ENCODE results near the gene CDC37.

CDC37 gene

DNA sequence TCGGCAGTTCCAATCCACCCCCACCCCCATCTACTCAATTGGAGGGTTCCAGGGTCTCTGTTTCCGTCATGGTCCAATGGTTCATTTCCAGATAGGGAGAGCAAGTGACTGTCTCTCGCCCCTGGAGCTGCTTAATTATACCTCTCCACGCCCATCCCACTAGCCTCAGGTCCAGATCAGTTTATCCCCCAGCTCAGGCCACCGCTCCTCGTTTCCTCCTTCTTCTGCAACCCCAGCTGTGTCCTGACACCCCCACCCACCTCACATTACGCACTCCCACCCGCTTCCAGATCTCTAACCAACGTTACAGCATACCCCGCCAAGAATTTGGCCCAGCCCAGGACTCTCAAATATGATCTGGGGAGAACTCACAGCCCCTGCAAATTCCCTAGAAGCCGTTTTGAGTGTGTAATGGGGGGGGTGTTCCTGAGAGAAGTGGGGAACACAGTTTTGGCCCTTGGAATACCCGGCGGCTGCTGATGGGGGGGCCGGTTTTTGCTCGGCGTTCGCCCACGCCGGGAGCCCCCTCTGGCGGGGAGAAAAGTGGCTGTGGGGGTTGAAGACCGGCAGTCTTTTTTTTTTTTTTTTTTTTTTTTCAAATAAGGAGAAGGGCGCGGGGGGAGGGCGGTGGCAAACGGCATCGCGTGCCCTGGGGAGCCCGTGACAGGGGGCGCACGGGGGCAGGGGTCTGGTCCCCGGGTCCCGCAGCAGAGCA lies 15.3 kb upstream of the CDC37 start:
- Histone ChIP-seq H3K9me3 (peaks cover 0 to 5% (median 5%) of the 10 kb centered on the region in 3 donors), H3K4me1 (peaks cover 0 to 45% (median 39%) of the 10 kb centered on the region in 4 donors), H3K27me3 (peaks cover 0 to 83% of the 10 kb centered on the region in 2 donors), H3K27ac (no peak overlapping the region), H3K36me3 (no peaks in the 10 kb centered on the region), H3K4me3 (no peak overlapping the region)
- no peak for DNase-seq
- TF ChIP-seq, protein P1, sequence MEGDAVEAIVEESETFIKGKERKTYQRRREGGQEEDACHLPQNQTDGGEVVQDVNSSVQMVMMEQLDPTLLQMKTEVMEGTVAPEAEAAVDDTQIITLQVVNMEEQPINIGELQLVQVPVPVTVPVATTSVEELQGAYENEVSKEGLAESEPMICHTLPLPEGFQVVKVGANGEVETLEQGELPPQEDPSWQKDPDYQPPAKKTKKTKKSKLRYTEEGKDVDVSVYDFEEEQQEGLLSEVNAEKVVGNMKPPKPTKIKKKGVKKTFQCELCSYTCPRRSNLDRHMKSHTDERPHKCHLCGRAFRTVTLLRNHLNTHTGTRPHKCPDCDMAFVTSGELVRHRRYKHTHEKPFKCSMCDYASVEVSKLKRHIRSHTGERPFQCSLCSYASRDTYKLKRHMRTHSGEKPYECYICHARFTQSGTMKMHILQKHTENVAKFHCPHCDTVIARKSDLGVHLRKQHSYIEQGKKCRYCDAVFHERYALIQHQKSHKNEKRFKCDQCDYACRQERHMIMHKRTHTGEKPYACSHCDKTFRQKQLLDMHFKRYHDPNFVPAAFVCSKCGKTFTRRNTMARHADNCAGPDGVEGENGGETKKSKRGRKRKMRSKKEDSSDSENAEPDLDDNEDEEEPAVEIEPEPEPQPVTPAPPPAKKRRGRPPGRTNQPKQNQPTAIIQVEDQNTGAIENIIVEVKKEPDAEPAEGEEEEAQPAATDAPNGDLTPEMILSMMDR (IDR thresholded peaks at IDR 0.05), result no peak
- intact Hi-C loops (cut with DNase I; ENCODE audit: low total_unique reads), result loop anchor here (5.0 kb wide), 1 partner anchor 1774 kb away; no protein-coding TSS in a partner anchor

DNA sequence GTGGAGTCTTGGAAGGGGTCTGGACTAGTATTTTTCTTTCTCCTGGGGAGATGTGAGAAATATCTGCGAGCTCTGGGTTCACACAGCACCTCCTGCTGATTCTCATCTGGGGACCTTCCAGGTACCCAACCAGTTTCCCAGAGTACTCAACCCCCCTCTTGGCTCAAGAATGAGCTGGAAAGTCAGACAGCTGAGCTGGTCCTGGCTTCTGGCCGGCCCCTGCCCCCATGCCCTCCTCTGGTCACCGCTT lies 14.8 kb upstream of the CDC37 start:
- TF ChIP-seq, protein P1 (IDR thresholded peaks at IDR 0.05), result no peak
- Histone ChIP-seq H3K4me3 (no peak overlapping the region), H3K27me3 (peaks cover 0 to 78% of the 10 kb centered on the region in 2 donors), H3K4me1 (peaks cover 0 to 45% (median 39%) of the 10 kb centered on the region in 4 donors), H3K36me3 (no peaks in the 10 kb centered on the region), H3K9me3 (peaks cover 0 to 5% (median 5%) of the 10 kb centered on the region in 3 donors), H3K27ac (no peak overlapping the region)
- DNase-seq, result no peak
- intact Hi-C loops (cut with DNase I; ENCODE audit: low total_unique reads), result loop anchor here (5.0 kb wide), 1 partner anchor 1774 kb away; no protein-coding TSS in a partner anchor

DNA sequence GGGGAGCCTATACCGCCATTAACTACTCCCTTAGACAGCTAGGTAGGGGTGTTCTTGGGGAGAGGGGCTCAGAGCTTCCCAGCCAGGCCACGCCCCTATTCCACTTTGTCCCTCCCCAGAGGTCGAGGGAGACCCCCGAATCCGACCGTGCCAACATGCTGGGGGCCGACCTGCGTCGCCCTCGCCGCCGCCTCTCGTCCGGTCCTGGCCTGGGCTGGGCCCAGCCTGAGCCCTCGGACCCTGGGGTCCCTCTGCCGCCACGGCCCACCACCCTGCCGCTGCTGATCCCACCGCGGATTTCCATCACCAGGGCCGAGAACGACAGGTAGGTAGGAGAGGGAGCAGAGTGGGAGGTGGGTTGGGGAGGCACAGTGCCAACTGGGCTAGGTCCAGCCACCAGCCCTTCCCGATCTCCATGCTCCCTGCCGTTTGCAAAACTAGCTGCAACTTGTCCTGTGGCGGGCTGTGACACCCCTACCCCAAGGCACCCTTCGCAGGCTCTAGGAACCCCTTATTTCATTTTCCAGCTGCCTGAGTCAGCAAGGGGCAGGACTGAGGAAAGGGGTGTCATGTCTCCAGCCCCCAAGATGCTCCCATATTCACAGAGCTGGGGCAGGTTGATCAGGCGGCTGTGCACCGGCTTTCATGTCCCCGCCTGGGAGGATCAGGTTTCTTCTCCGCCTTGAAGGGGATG lies 14.3 kb upstream of the CDC37 start:
- Histone ChIP-seq H3K9me3 (peaks cover 0 to 5% (median 5%) of the 10 kb centered on the region in 3 donors), H3K27ac (no peak overlapping the region), H3K4me3 (no peak overlapping the region), H3K4me1 (peaks cover 0 to 45% (median 39%) of the 10 kb centered on the region in 4 donors), H3K36me3 (no peaks in the 10 kb centered on the region), H3K27me3 (peaks cover 0 to 74% of the 10 kb centered on the region in 2 donors)
- no peak for DNase-seq
- TF ChIP-seq, protein P1 (IDR thresholded peaks at IDR 0.05), result no peak
- intact Hi-C loops (cut with DNase I; ENCODE audit: low total_unique reads), result loop anchor here (5.0 kb wide), 1 partner anchor 1775 kb away; no protein-coding TSS in a partner anchor

DNA sequence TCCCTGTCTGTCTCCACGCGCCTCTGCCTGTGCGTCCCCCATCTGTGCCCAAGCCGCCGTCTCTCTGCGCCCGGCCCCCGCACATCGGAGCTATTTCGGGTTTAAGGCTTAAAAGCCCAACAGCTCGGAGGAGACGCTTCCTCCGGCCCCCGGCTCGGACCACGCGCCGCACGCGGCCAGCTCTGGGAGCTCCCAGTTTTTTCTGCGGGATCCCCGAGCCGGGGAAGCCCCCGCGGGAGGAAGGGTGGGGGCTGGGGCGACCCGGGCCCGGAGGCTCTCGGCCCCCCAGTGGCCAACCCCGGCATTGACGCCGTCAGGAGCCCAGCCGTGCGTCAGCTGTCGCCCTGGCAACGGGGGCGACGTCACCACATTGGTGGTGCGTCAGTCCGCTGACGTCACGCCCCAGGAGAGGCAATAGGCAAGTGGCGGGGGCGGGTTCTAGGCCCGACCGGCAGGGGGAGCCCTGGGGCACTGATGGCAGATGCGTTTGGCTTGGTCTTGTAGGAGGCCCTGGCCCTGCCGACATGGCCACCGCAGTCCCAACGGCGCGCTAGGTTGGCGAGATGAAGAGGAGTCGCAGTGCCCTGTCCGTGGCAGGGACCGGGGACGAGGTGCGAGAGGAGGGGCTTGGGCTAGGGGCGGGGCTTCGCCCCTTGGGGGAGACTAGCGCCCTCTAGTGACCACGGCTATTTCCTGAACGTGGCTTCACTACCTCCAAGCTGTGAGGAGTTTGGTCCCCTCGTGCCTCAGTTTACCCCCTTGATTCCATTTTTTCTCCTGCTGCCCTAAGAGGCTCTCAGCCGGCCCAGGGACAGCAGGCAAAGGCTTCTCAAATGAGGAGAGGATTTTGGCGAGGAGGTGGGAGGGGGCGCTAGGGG lies 13.3 kb upstream of the CDC37 start:
- TF ChIP-seq, protein P1 (IDR thresholded peaks at IDR 0.05), result peak; percentile 56 to 58
- DNase-seq, result peak; percentile 66 to 79
- Histone ChIP-seq H3K27me3 (peaks cover 0 to 63% of the 10 kb centered on the region in 2 donors), H3K36me3 (no peaks in the 10 kb centered on the region), H3K9me3 (peaks cover 0 to 5% (median 5%) of the 10 kb centered on the region in 3 donors), H3K27ac (no peak overlapping the region), H3K4me1 (peaks cover 0 to 45% (median 39%) of the 10 kb centered on the region in 4 donors), H3K4me3 (peak overlapping the region; percentile 24 to 34)
- intact Hi-C loops (cut with DNase I; ENCODE audit: low total_unique reads), result loop anchor here (5.0 kb wide), 1 partner anchor 1776 kb away; no protein-coding TSS in a partner anchor

DNA sequence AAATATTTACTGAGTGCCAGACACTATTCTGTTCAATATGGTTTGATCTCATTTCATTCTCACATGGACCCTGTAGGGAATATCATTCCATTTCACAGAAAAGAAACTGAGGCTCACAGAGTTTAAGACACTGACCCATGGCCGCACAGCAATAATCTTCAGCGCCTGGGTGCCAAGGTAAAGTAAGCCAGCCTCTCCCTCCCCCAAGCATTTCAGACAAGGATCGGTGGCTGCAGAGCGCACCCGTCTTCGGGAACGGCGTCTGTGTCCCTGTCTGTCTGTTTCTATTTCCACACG lies 12.7 kb upstream of the CDC37 start:
- DNase-seq, result no peak
- H3K9me3 ChIP-seq, result peaks cover 0 to 5% (median 5%) of the 10 kb centered on the region in 3 donors
- peak overlapping the region; percentile 24 to 34 for H3K4me3 ChIP-seq
- TF ChIP-seq, protein P1 (IDR thresholded peaks at IDR 0.05), result no peak
- intact Hi-C loops (cut with DNase I; ENCODE audit: low total_unique reads), result loop anchor here (5.0 kb wide), 1 partner anchor 1776 kb away; no protein-coding TSS in a partner anchor
- peaks cover 0 to 57% of the 10 kb centered on the region in 2 donors for H3K27me3 ChIP-seq
- H3K4me1 ChIP-seq, result peaks cover 0 to 43% (median 36%) of the 10 kb centered on the region in 4 donors
- H3K27ac ChIP-seq, result no peak overlapping the region
- no peaks in the 10 kb centered on the region for H3K36me3 ChIP-seq
